K562 (cell line): ENCODE data around the gene SHISA7. TPM values are rescaled to one million over a fixed set of nuclear protein-coding genes. Genes with fewer than 3 reads are reported as not detected.

ENCODE experiments used
- ARHGAP35 ChIP-seq: fragments of 450-650 bp; IDR thresholded peaks from 2 replicates; pipeline ENCODE4 v1.6.1; 2018; ENCODE audit not compliant: partially characterized antibody
- CC2D1A ChIP-seq: fragments of 450-650 bp; IDR thresholded peaks from 2 replicates; pipeline ENCODE4 v1.6.1; 2017; ENCODE audit warnings: mild to moderate bottlenecking
- EP300 ChIP-seq: IDR thresholded peaks from 2 replicates; pipeline ENCODE4 v1.6.1; 2012; ENCODE audit warnings: low read length, improper control_type of control experiment
- FOSL1 ChIP-seq: fragments of 200-800 bp; sonication (Bioruptor generic); conservative IDR thresholded peaks from 2 replicates; pipeline ENCODE4 v1.6.1; 2016; ENCODE audit warnings: missing genetic modification characterization, missing compliant biosample characterization
- GATA2 ChIP-seq: sonication (generic); formaldehyde crosslinking; IDR thresholded peaks from 2 replicates; pipeline ENCODE4 v1.4.0; 2020; ENCODE audit warnings: mild to moderate bottlenecking, missing genetic modification reagents
- GMEB1 ChIP-seq: fragments of 250-450 bp; sonication (Bioruptor Pico); IDR thresholded peaks from 2 replicates; pipeline ENCODE4 v1.4.0; 2020; ENCODE audit warnings: mild to moderate bottlenecking
- HCFC1 ChIP-seq: IDR thresholded peaks from 2 replicates; pipeline ENCODE4 v1.6.1; 2012; ENCODE audit warnings: low read depth, low read length, improper control_type of control experiment
- MIER1 ChIP-seq: fragments of 450-650 bp; IDR thresholded peaks from 2 replicates; pipeline ENCODE4 v1.6.1; 2016; ENCODE audit warnings: antibody characterized with exemption, mild to moderate bottlenecking, low read depth
- RBM17 ChIP-seq: fragments of 200-400 bp; formaldehyde crosslinking; IDR thresholded peaks from 2 replicates; pipeline ENCODE4 v1.6.1; 2017; ENCODE audit warnings: low read depth, mild to moderate bottlenecking, low read length, borderline replicate concordance
- SIN3B ChIP-seq: fragments of 450-650 bp; IDR thresholded peaks from 2 replicates; pipeline ENCODE4 v1.6.1; 2017; ENCODE audit warnings: low read depth, mild to moderate bottlenecking, moderate library complexity
- ZBTB12 ChIP-seq: fragments of 250-450 bp; sonication (Bioruptor Pico); IDR thresholded peaks from 2 replicates; pipeline ENCODE4 v1.4.0; 2020
- polyA plus RNA-seq, 8 experiments: library from polyadenylated mRNA; depleted of rRNA in 4 of 8; stranded (reverse) in 5 of 8; unstranded in 3 of 8; fragments of >200 nt; fragmentation: Nextera tagmentation in 2 of 8; fragmentation: Illumina TruSeq in 1 of 8; extraction: Ambion mirVana in 2 of 8; extraction: Trizol in 1 of 8; gene quantifications; 2 replicates each; pipeline versions ENCODE4 v1.2.1 to v1.2.3, GENCODE V29; 2011 to 2014; ENCODE audit warnings: inconsistent platforms in 1 of 8, missing spikeins in 1 of 8
- total RNA-seq, 7 experiments: library from RNA; depleted of rRNA in 6 of 7; stranded (reverse); fragments of >200 nt in 6 of 7; fragmentation: Illumina TruSeq in 2 of 7; extraction: Trizol in 2 of 7; gene quantifications; 2 replicates each; pipeline versions ENCODE4 v1.2.1 to v1.2.3, GENCODE V29; 2011 to 2021; ENCODE audit warnings: low replicate concordance in 1 of 7
- TF ChIP-seq, protein P1 (sequence below): fragments of 450-650 bp; IDR thresholded peaks from 2 replicates; pipeline ENCODE4 v1.6.1; 2016; ENCODE audit warnings: missing biosample characterization, missing genetic modification characterization
- TF ChIP-seq, protein P2 (sequence below), 3 experiments: fragments of 200-800 bp in 1 of 3; fragments of 250-450 bp in 1 of 3; fragments of 450-650 bp in 1 of 3; sonication (Bioruptor Pico) in 1 of 3; sonication (Bioruptor generic) in 1 of 3; formaldehyde crosslinking in 1 of 3; IDR thresholded peaks; 2 replicates each; pipeline versions ENCODE4 v1.6.1 to v1.8.0; 2016 to 2022; ENCODE audit warnings: mild to moderate bottlenecking in 2 of 3, missing genetic modification characterization in 2 of 3, missing compliant biosample characterization in 1 of 3, moderate library complexity in 1 of 3
- TF ChIP-seq, protein P3 (sequence below): sonication (generic); formaldehyde crosslinking; IDR thresholded peaks from 2 replicates; pipeline ENCODE4 v1.4.0; 2020; ENCODE audit warnings: mild to moderate bottlenecking, missing genetic modification reagents
- TF ChIP-seq, protein P4 (sequence below), 2 experiments: fragments of 450-650 bp; conservative IDR thresholded peaks; 2 replicates each; pipeline ENCODE4 v1.6.1; 2017; ENCODE audit warnings: mild to moderate bottlenecking in 2 of 2, moderate library complexity in 2 of 2

Gene SHISA7
- total and polyA plus RNA-seq, 9 of the 15 experiments (the other 6 are each of a cell fraction or from before 2014, with no cell fraction given), result 0.01 to 0.40 (median 0.07) TPM

DNA sequence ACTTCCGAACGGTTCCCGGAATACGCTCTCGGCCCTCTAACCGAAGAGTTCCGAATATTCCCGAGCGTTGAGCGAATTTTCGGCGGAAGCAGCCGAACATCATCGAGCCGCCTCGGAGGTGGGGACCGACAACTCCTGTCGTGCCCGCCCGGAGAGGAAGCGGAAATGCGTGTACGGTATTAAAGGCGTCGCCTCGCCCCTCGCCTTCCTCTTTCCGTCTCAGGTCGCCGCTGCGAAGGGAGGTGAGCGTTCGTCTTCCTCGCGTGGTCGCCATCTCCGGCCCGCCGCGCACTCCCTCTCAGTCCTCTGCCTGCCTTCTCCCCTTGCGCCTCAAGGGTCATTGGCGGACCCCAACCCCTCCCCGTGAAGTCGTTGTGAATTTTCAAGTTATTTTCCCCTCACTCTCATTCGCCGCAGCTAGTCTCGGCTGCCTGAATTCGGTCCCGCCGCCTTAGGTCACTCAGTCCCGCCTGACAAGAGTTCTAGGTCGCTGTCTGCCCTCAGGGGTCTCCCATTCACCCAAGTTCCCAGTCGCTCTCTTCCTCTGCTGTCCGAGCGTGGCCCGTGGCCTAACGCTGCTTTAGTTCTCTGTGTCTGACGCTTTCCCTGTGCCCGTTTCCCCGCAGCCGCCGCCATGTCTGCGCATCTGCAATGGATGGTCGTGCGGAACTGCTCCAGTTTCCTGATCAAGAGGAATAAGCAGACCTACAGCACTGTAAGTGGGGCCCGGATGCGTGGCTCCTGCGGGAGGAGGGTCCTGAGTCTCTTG, 57.2 kb downstream of the SHISA7 start, which contains the start of gene RPL28 (continued):
- peak; percentile 3; the same call in 1 of the 2 replicates for TF ChIP-seq EP300
- TF ChIP-seq ZBTB12, result peak; percentile 57; the same call in 1 of the 2 replicates
- TF ChIP-seq, protein P1, sequence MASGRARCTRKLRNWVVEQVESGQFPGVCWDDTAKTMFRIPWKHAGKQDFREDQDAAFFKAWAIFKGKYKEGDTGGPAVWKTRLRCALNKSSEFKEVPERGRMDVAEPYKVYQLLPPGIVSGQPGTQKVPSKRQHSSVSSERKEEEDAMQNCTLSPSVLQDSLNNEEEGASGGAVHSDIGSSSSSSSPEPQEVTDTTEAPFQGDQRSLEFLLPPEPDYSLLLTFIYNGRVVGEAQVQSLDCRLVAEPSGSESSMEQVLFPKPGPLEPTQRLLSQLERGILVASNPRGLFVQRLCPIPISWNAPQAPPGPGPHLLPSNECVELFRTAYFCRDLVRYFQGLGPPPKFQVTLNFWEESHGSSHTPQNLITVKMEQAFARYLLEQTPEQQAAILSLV (tag), result no peak
- peak; percentile 32; the same call in 1 of the 2 replicates for TF ChIP-seq SIN3B
- peak; percentile 10; the same call in 1 of the 2 replicates for TF ChIP-seq FOSL1 (tag)
- TF ChIP-seq MIER1, result no peak
- no peak for TF ChIP-seq GATA2
- no peak for TF ChIP-seq RBM17
- peak; percentile 66 for TF ChIP-seq HCFC1
- peak; percentile 48; the same call in 1 of the 2 replicates for TF ChIP-seq GMEB1 (CRISPR knock-in tag)
- TF ChIP-seq, protein P2, sequence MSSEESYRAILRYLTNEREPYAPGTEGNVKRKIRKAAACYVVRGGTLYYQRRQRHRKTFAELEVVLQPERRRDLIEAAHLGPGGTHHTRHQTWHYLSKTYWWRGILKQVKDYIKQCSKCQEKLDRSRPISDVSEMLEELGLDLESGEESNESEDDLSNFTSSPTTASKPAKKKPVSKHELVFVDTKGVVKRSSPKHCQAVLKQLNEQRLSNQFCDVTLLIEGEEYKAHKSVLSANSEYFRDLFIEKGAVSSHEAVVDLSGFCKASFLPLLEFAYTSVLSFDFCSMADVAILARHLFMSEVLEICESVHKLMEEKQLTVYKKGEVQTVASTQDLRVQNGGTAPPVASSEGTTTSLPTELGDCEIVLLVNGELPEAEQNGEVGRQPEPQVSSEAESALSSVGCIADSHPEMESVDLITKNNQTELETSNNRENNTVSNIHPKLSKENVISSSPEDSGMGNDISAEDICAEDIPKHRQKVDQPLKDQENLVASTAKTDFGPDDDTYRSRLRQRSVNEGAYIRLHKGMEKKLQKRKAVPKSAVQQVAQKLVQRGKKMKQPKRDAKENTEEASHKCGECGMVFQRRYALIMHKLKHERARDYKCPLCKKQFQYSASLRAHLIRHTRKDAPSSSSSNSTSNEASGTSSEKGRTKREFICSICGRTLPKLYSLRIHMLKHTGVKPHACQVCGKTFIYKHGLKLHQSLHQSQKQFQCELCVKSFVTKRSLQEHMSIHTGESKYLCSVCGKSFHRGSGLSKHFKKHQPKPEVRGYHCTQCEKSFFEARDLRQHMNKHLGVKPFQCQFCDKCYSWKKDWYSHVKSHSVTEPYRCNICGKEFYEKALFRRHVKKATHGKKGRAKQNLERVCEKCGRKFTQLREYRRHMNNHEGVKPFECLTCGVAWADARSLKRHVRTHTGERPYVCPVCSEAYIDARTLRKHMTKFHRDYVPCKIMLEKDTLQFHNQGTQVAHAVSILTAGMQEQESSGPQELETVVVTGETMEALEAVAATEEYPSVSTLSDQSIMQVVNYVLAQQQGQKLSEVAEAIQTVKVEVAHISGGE (CRISPR knock-in tag; IDR thresholded peaks at IDR 0.05), result peak in 1 of 3 experiments; percentile 81; a peak in 2 of 6 replicates
- 0 out of 2 replicates have a peak, but pooled peaks have one; percentile 10 for TF ChIP-seq CC2D1A
- no peak for TF ChIP-seq ARHGAP35
- TF ChIP-seq, protein P3, sequence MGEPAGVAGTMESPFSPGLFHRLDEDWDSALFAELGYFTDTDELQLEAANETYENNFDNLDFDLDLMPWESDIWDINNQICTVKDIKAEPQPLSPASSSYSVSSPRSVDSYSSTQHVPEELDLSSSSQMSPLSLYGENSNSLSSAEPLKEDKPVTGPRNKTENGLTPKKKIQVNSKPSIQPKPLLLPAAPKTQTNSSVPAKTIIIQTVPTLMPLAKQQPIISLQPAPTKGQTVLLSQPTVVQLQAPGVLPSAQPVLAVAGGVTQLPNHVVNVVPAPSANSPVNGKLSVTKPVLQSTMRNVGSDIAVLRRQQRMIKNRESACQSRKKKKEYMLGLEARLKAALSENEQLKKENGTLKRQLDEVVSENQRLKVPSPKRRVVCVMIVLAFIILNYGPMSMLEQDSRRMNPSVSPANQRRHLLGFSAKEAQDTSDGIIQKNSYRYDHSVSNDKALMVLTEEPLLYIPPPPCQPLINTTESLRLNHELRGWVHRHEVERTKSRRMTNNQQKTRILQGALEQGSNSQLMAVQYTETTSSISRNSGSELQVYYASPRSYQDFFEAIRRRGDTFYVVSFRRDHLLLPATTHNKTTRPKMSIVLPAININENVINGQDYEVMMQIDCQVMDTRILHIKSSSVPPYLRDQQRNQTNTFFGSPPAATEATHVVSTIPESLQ, result peak; percentile 29; the same call in 1 of the 2 replicates
- TF ChIP-seq, protein P4, sequence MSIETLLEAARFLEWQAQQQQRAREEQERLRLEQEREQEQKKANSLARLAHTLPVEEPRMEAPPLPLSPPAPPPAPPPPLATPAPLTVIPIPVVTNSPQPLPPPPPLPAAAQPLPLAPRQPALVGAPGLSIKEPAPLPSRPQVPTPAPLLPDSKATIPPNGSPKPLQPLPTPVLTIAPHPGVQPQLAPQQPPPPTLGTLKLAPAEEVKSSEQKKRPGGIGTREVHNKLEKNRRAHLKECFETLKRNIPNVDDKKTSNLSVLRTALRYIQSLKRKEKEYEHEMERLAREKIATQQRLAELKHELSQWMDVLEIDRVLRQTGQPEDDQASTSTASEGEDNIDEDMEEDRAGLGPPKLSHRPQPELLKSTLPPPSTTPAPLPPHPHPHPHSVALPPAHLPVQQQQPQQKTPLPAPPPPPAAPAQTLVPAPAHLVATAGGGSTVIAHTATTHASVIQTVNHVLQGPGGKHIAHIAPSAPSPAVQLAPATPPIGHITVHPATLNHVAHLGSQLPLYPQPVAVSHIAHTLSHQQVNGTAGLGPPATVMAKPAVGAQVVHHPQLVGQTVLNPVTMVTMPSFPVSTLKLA (conservative IDR thresholded peaks at IDR 0.05), result peak; percentile 26 to 72; a peak in 3 of 4 replicates
